ENCODE measurements around the gene ABI3BP. TPM values are rescaled to one million over a fixed set of nuclear protein-coding genes. Genes with fewer than 3 reads are reported as not detected.

Gene ABI3BP
- total RNA-seq, 2 experiments from 2014 or later = not detected

GRCh38 chr3:100912976-100913545, 80.2 kb downstream of the ABI3BP start:
- ChIA-PET CTCF (interaction anchor here (1.2 kb wide), 1 partner anchor 12 kb away, joined by 3 read pairs; no protein-coding TSS in a partner anchor), POLR2A (no interaction called here)
- TF ChIP-seq CTCF (IDR thresholded peaks at IDR 0.05) = no peak

GRCh38 chr3:100912571-100912970, 80.7 kb downstream of the ABI3BP start:
- Mint-ChIP-seq H3K27me3 (peaks cover 3% of the 10 kb centered on the region), H3K4me3 (no peak overlapping the region), H3K4me1 (ENCODE audit: low read depth) (no peaks in the 10 kb centered on the region), H3K9me3 (peaks cover 2% of the 10 kb centered on the region), H3K27ac (no peak overlapping the region), H3K36me3 (ENCODE audit: low read depth) (no peaks in the 10 kb centered on the region)
- no peak for DNase-seq
- TF ChIP-seq CTCF (IDR thresholded peaks at IDR 0.05) = no peak
- no peak for ATAC-seq
- intact Hi-C loops (cut with micrococcal nuclease) = no loop called here
- ChIA-PET POLR2A (no interaction called here), CTCF (interaction anchor here (1.2 kb wide), 1 partner anchor 11 kb away, joined by 3 read pairs; no protein-coding TSS in a partner anchor)

More at GRCh38 chr3:100912976-100913545, 80.2 kb downstream of the ABI3BP start:
- ATAC-seq (no peak), DNase-seq (no peak)
- Mint-ChIP-seq H3K27me3 (peaks cover 3% of the 10 kb centered on the region), H3K36me3 (ENCODE audit: low read depth) (no peaks in the 10 kb centered on the region), H3K4me3 (no peak overlapping the region), H3K4me1 (ENCODE audit: low read depth) (no peaks in the 10 kb centered on the region), H3K27ac (no peak overlapping the region), H3K9me3 (peaks cover 2% of the 10 kb centered on the region)
- intact Hi-C loops (cut with micrococcal nuclease) = no loop called here

- CTCF ChIA-PET = interaction anchor here (1.2 kb wide), 1 partner anchor 11 kb away, joined by 3 read pairs; no protein-coding TSS in a partner anchor
- H3K27ac Mint-ChIP-seq = no peak overlapping the region
- H3K4me1 Mint-ChIP-seq (ENCODE audit: low read depth) = no peaks in the 10 kb centered on the region
These were observed 81.3 kb downstream of the ABI3BP start for GRCh38 chr3:100911956-100912355.

GRCh38 chr3:100910986-100911385, 82.2 kb downstream of the ABI3BP start:
- no peaks in the 10 kb centered on the region for H3K4me1 Mint-ChIP-seq (ENCODE audit: low read depth)
- H3K36me3 Mint-ChIP-seq (ENCODE audit: low read depth) = no peaks in the 10 kb centered on the region
- CTCF ChIA-PET = no interaction called here
- POLR2A ChIA-PET = no interaction called here
- H3K27me3 Mint-ChIP-seq = peaks cover 7% of the 10 kb centered on the region
- DNase-seq (no peak), ATAC-seq (no peak)
- peaks cover 2% of the 10 kb centered on the region for H3K9me3 Mint-ChIP-seq
- no peak overlapping the region for H3K4me3 Mint-ChIP-seq
- intact Hi-C loops (cut with micrococcal nuclease) = no loop called here
- TF ChIP-seq CTCF (IDR thresholded peaks at IDR 0.05) = no peak
- H3K27ac Mint-ChIP-seq = no peak overlapping the region

More at GRCh38 chr3:100911956-100912355, 81.3 kb downstream of the ABI3BP start:
- Mint-ChIP-seq H3K36me3 (ENCODE audit: low read depth) (no peaks in the 10 kb centered on the region), H3K9me3 (peaks cover 2% of the 10 kb centered on the region), H3K4me3 (no peak overlapping the region), H3K27me3 (peaks cover 7% of the 10 kb centered on the region)
- intact Hi-C loops (cut with micrococcal nuclease) = no loop called here
- no peak for DNase-seq
- no peak for TF ChIP-seq CTCF (IDR thresholded peaks at IDR 0.05)
- no peak for ATAC-seq
- POLR2A ChIA-PET = no interaction called here

GRCh38 chr3:100902572-100902971, 90.6 kb downstream of the ABI3BP start:
- Mint-ChIP-seq H3K36me3 (ENCODE audit: low read depth) (no peaks in the 10 kb centered on the region), H3K4me3 (no peak overlapping the region), H3K27ac (no peak overlapping the region), H3K4me1 (ENCODE audit: low read depth) (peaks cover 2% of the 10 kb centered on the region), H3K27me3 (peaks cover 4% of the 10 kb centered on the region), H3K9me3 (no peaks in the 10 kb centered on the region)
- DNase-seq = no peak
- CTCF ChIA-PET = no interaction called here
- POLR2A ChIA-PET = no interaction called here
- intact Hi-C loops (cut with micrococcal nuclease) = no loop called here
- TF ChIP-seq CTCF (IDR thresholded peaks at IDR 0.05) = no peak
- no peak for ATAC-seq
